PC-3 (cell line): ENCODE results near the gene COX10.
"Not testable (repeated sequence)": the region's sequence is repeated elsewhere in the genome, so short reads cannot be mapped to it uniquely, and the experiment has no call there.

ENCODE experiments used
- EZH2 ChIP-seq: fragments of 300-600 bp; sonication (generic); IDR thresholded peaks from one replicate; pipeline ENCODE4 v1.6.1; 2017; ENCODE audit warnings: antibody characterized with exemption, mild to moderate bottlenecking, low read length; ENCODE audit not compliant: unreplicated experiment
- TF ChIP-seq, protein P1 (sequence below): fragments of 300-600 bp; sonication (generic); conservative IDR thresholded peaks from 2 replicates; pipeline ENCODE4 v1.5.1; 2017; ENCODE audit warnings: antibody characterized with exemption, low read depth, mild to moderate bottlenecking, low read length

- TF ChIP-seq, protein P1, sequence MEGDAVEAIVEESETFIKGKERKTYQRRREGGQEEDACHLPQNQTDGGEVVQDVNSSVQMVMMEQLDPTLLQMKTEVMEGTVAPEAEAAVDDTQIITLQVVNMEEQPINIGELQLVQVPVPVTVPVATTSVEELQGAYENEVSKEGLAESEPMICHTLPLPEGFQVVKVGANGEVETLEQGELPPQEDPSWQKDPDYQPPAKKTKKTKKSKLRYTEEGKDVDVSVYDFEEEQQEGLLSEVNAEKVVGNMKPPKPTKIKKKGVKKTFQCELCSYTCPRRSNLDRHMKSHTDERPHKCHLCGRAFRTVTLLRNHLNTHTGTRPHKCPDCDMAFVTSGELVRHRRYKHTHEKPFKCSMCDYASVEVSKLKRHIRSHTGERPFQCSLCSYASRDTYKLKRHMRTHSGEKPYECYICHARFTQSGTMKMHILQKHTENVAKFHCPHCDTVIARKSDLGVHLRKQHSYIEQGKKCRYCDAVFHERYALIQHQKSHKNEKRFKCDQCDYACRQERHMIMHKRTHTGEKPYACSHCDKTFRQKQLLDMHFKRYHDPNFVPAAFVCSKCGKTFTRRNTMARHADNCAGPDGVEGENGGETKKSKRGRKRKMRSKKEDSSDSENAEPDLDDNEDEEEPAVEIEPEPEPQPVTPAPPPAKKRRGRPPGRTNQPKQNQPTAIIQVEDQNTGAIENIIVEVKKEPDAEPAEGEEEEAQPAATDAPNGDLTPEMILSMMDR, result not testable (repeated sequence)
- TF ChIP-seq EZH2, result not testable (repeated sequence)
Measured at GRCh38 chr17:14184536-14184935, 115.2 kb downstream of the COX10 start.
